ENCODE data around the gene S1PR4. TPM values are rescaled to one million over a fixed set of nuclear protein-coding genes. Genes with fewer than 3 reads are reported as not detected.

S1PR4 gene
- total and polyA plus RNA-seq, 2 experiments from 2014 or later: not detected

DNA sequence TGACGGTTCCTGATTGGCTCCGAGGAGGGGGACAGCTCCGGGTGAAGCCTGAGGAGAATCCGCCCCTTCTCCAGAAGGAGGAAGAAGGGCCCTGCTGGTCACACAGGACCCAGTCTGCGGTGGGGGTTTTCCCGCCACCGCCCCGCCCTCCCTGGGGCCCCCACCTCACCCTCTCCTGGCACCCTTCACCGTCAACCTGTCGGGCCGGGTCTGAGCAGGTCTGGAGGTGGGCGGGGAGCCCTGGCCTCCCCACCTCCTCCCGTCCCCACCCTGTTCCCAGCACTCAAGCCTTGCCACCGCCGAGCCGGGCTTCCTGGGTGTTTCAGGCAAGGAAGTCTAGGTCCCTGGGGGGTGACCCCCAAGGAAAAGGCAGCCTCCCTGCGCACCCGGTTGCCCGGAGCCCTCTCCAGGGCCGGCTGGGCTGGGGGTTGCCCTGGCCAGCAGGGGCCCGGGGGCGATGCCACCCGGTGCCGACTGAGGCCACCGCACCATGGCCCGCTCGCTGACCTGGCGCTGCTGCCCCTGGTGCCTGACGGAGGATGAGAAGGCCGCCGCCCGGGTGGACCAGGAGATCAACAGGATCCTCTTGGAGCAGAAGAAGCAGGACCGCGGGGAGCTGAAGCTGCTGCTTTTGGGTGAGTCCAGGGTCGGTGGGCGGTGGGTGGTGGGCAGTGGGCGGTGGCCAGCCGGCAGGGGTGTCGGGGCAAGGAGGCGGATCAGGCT, 42.4 kb upstream of the S1PR4 start, which contains the start of gene GNA15:
TSS of gene GNA15 (plus strand) at position 73 of the 723 bp plus-strand sequence. CDS start at position 491, 418 bp downstream.
- TF ChIP-seq, protein P1, sequence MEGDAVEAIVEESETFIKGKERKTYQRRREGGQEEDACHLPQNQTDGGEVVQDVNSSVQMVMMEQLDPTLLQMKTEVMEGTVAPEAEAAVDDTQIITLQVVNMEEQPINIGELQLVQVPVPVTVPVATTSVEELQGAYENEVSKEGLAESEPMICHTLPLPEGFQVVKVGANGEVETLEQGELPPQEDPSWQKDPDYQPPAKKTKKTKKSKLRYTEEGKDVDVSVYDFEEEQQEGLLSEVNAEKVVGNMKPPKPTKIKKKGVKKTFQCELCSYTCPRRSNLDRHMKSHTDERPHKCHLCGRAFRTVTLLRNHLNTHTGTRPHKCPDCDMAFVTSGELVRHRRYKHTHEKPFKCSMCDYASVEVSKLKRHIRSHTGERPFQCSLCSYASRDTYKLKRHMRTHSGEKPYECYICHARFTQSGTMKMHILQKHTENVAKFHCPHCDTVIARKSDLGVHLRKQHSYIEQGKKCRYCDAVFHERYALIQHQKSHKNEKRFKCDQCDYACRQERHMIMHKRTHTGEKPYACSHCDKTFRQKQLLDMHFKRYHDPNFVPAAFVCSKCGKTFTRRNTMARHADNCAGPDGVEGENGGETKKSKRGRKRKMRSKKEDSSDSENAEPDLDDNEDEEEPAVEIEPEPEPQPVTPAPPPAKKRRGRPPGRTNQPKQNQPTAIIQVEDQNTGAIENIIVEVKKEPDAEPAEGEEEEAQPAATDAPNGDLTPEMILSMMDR (IDR thresholded peaks at IDR 0.05; ENCODE audit: low read depth, low read length): no peak
- DNase-seq (ENCODE audit: low read depth in 1 of 2, low spot score in 1 of 2): no peak
- Histone ChIP-seq H3K36me3 (no peaks in the 10 kb centered on the region), H3K4me3 (no peak within 1 kb of the TSS), H3K27me3 (no peaks in the 10 kb centered on the region), H3K27ac (no peak within 1 kb of the TSS), H3K4me1 (ENCODE audit: low read depth) (no peaks in the 10 kb centered on the region), H3K9me3 (ENCODE audit: low read depth) (no peaks in the 10 kb centered on the region)

DNA sequence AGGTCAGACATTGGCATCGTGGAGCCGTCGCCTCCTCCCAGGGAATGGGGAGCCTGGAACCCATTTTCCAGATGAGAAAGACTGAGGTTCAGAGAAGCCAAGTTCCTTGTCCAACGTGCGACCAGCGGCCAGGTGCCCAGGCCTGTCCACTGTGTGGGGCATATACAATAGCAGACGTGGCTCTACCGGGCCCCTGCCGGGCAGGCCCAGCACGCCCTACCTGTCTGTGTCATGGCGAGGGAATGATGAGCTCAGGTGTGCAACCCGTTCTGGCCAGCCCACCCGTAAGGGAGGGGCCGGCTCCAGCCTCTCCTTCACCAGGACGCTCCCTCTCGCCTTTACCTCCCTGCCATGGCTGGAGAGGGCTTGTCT, 41.9 kb upstream of the S1PR4 start:
- TF ChIP-seq, protein P1 (IDR thresholded peaks at IDR 0.05; ENCODE audit: low read depth, low read length): no peak
- Histone ChIP-seq H3K27ac (no peak overlapping the region), H3K4me1 (ENCODE audit: low read depth) (no peaks in the 10 kb centered on the region), H3K36me3 (no peaks in the 10 kb centered on the region), H3K9me3 (ENCODE audit: low read depth) (no peaks in the 10 kb centered on the region), H3K4me3 (no peak overlapping the region), H3K27me3 (no peaks in the 10 kb centered on the region)
- no peak for DNase-seq (ENCODE audit: low read depth in 1 of 2, low spot score in 1 of 2)

DNA sequence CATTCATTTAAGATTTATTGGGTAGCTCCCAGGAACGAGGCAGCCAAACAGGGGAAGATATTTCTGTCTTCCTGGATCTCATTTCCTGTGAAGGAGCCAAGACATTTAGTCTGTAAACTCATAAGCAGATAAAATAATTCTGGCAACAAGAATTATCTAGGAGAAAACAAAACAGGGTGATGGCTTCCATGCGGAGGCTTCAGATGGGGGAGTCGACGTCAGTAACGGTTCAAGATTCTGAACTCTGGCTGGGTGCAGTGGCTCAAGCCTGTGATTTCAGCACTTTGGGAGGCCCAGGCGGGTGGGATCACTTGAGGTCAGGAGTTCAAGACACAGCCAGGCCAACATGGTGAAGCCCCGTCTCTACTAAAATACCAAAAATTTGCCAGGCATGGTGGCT, 41.5 kb upstream of the S1PR4 start:
- H3K27ac ChIP-seq: no peak overlapping the region
- H3K27me3 ChIP-seq: no peaks in the 10 kb centered on the region
- H3K4me3 ChIP-seq: no peak overlapping the region

DNA sequence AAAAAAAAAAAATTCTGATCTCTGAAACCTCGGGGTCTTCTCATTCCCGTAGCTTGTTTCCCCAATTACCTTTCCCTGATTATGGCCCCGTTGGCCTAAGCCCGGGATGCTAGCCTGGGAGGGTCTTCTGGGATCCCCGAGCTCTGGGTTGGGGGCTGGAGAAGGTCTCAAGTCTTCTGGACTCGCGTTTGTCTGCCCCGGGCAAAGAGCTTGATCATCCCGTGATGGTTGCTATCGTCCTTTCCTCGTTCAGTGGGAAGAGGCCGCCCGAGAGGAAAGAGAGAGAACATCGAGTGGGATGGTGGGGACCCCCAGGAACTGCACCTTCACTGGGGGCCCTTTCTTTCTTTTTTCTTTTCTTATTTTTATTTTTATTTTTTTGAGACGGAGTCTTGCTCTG, 40.3 kb upstream of the S1PR4 start:
- no peak for DNase-seq (ENCODE audit: low read depth in 1 of 2, low spot score in 1 of 2)
- H3K27me3 ChIP-seq: no peaks in the 10 kb centered on the region
- no peaks in the 10 kb centered on the region for H3K36me3 ChIP-seq
- TF ChIP-seq, protein P1 (IDR thresholded peaks at IDR 0.05; ENCODE audit: low read depth, low read length): no peak
- H3K4me3 ChIP-seq: no peak overlapping the region
- no peak overlapping the region for H3K27ac ChIP-seq
- no peaks in the 10 kb centered on the region for H3K4me1 ChIP-seq (ENCODE audit: low read depth)
- no peaks in the 10 kb centered on the region for H3K9me3 ChIP-seq (ENCODE audit: low read depth)

More for the DNA sequence above, 41.5 kb upstream of the S1PR4 start:
- Histone ChIP-seq H3K4me1 (ENCODE audit: low read depth) (no peaks in the 10 kb centered on the region), H3K36me3 (no peaks in the 10 kb centered on the region), H3K9me3 (ENCODE audit: low read depth) (no peaks in the 10 kb centered on the region)
- peak in 1 of 2 donors; percentile 76 for DNase-seq (ENCODE audit: low read depth in 1 of 2, low spot score in 1 of 2)
- TF ChIP-seq, protein P1 (IDR thresholded peaks at IDR 0.05; ENCODE audit: low read depth, low read length): no peak

DNA sequence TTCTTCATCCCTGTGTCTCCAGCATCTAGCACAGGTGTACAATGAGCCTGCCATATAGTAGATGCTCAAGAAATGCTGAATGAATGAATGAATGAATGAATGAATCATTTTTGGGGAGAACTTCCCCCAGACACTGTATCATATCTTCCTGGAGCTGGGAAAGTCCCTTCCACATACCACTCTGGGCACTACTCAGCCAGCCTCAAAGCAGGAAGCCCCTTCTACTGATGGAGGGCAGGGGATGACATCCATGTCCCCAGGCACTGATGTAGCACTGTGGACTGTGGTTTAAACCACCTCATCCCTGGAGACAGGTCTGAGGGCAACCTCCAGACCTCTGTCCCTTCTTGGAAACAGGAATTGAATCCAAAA, 37.9 kb upstream of the S1PR4 start:
- H3K27ac ChIP-seq: no peak overlapping the region
- no peaks in the 10 kb centered on the region for H3K9me3 ChIP-seq (ENCODE audit: low read depth)
- no peak overlapping the region for H3K4me3 ChIP-seq
- H3K36me3 ChIP-seq: no peaks in the 10 kb centered on the region
- no peaks in the 10 kb centered on the region for H3K4me1 ChIP-seq (ENCODE audit: low read depth)
- H3K27me3 ChIP-seq: no peaks in the 10 kb centered on the region
- TF ChIP-seq, protein P1 (IDR thresholded peaks at IDR 0.05; ENCODE audit: low read depth, low read length): no peak
- no peak for DNase-seq (ENCODE audit: low read depth in 1 of 2, low spot score in 1 of 2)
